Neural cell (in vitro differentiated cells): Measurements from ENCODE around the gene TMEM39A. TPM values are rescaled to one million over a fixed set of nuclear protein-coding genes. Genes with fewer than 3 reads are reported as not detected.

Experiments used
- H2AFZ ChIP-seq: fragments of 200-600, 300-800 bp; sonication (generic), shearing (Covaris generic); 2 replicates; pipeline ENCODE4 v1.6.0; 2014; ENCODE audit warnings: low read depth, mild to moderate bottlenecking, antibody characterized with exemption, low read length, moderate library complexity
- H3F3A ChIP-seq: fragments of 200-600 bp; shearing (Covaris generic); 2 replicates; pipeline ENCODE4 v1.6.1; 2016; ENCODE audit warnings: mild to moderate bottlenecking, moderate library complexity, mixed read lengths, antibody characterized with exemption, low read length; ENCODE audit not compliant: insufficient read depth, poor library complexity, severe bottlenecking
- H3K27ac ChIP-seq: fragments of 200-600, 300-800 bp; sonication (generic), shearing (Covaris generic); 2 replicates; pipeline ENCODE4 v1.5.1; 2014; ENCODE audit warnings: mild to moderate bottlenecking, low read length, moderate library complexity
- H3K27me3 ChIP-seq: fragments of 300-800, 200-600 bp; sonication (generic), shearing (Covaris generic); 2 replicates; pipeline ENCODE4 v1.6.0; 2014; ENCODE audit warnings: mild to moderate bottlenecking, low read depth, low read length, moderate library complexity; ENCODE audit not compliant: insufficient read depth
- H3K36me3 ChIP-seq: fragments of 300-800, 200-600 bp; sonication (generic), shearing (Covaris generic); 2 replicates; pipeline ENCODE4 v1.5.1; 2014; ENCODE audit warnings: mild to moderate bottlenecking, antibody characterized with exemption, low read length, moderate library complexity; ENCODE audit not compliant: insufficient read depth
- H3K4me2 ChIP-seq: fragments of 300-800, 200-600 bp; sonication (generic), shearing (Covaris generic); 2 replicates; pipeline ENCODE4 v1.6.0; 2014; ENCODE audit warnings: mild to moderate bottlenecking, low read length
- H3K4me3 ChIP-seq: fragments of 300-800, 200-600 bp; sonication (generic), shearing (Covaris generic); 2 replicates; pipeline ENCODE4 v1.5.1; 2014; ENCODE audit warnings: mild to moderate bottlenecking, low read length, moderate library complexity
- H3K79me2 ChIP-seq: fragments of 200-600 bp; shearing (Covaris generic); replicated peaks from 2 replicates; pipeline ENCODE4 v1.6.0; 2014; ENCODE audit warnings: mild to moderate bottlenecking, low read length, moderate library complexity; ENCODE audit not compliant: insufficient read depth
- H3K9ac ChIP-seq: fragments of 300-800, 200-600 bp; sonication (generic), shearing (Covaris generic); 2 replicates; pipeline ENCODE4 v1.6.1; 2016; ENCODE audit warnings: mild to moderate bottlenecking, low read length, mixed read lengths
- H3K9me2 ChIP-seq: fragments of 200-600 bp; shearing (Covaris generic); 2 replicates; pipeline ENCODE4 v1.6.1; 2016; ENCODE audit warnings: mild to moderate bottlenecking, low read length, mixed read lengths; ENCODE audit not compliant: insufficient read depth
- H3K9me3 ChIP-seq: fragments of 200-600, 300-800 bp; sonication (generic), shearing (Covaris generic); 2 replicates; pipeline ENCODE4 v1.6.1; 2016; ENCODE audit warnings: mild to moderate bottlenecking, mixed run types, low read length, moderate library complexity, mixed read lengths
- H4K20me1 ChIP-seq: fragments of 200-600 bp; shearing (Covaris generic); 2 replicates; pipeline ENCODE4 v1.6.1; 2016; ENCODE audit warnings: mild to moderate bottlenecking, mixed run types; ENCODE audit not compliant: insufficient read depth
- EP300 ChIP-seq: fragments of 450-650 bp; conservative IDR thresholded peaks from 2 replicates; pipeline ENCODE4 v1.6.1; 2014; ENCODE audit warnings: antibody characterized with exemption, mild to moderate bottlenecking, moderate library complexity; ENCODE audit not compliant: poor library complexity, severe bottlenecking
- EZH2 ChIP-seq: fragments of 200-600, 300-800 bp; shearing (Covaris generic), sonication (generic); IDR thresholded peaks from 2 replicates; pipeline ENCODE4 v1.6.1; 2014; ENCODE audit warnings: antibody characterized with exemption, low read length, borderline replicate concordance, mild to moderate bottlenecking; ENCODE audit not compliant: insufficient read depth, poor library complexity, severe bottlenecking
- MXI1 ChIP-seq: fragments of 450-650 bp; conservative IDR thresholded peaks from 2 replicates; pipeline ENCODE4 v1.6.1; 2014; ENCODE audit warnings: antibody characterized with exemption, mild to moderate bottlenecking; ENCODE audit not compliant: poor library complexity, severe bottlenecking
- POLR2AphosphoS5 ChIP-seq: IDR thresholded peaks from 2 replicates; pipeline ENCODE4 v1.6.1; 2012
- RAD21 ChIP-seq: fragments of 450-650 bp; conservative IDR thresholded peaks from 2 replicates; pipeline ENCODE4 v1.6.1; 2014; ENCODE audit warnings: antibody characterized with exemption, mild to moderate bottlenecking, moderate library complexity
- SMC3 ChIP-seq: fragments of 450-650 bp; conservative IDR thresholded peaks from 2 replicates; pipeline ENCODE4 v1.6.1; 2014; ENCODE audit warnings: antibody characterized with exemption, mild to moderate bottlenecking, moderate library complexity; ENCODE audit not compliant: poor library complexity
- TAF1 ChIP-seq: IDR thresholded peaks from 2 replicates; pipeline ENCODE4 v1.6.1; 2012; ENCODE audit warnings: low read depth
- polyA plus RNA-seq: library from polyadenylated mRNA; depleted of rRNA; stranded (reverse); fragments of >200 nt; gene quantifications from 2 replicates; pipeline ENCODE4 v1.2.3, GENCODE V29; 2014
- TF ChIP-seq, protein P1 (sequence below): IDR thresholded peaks from 2 replicates; pipeline ENCODE4 v1.6.1; 2012; ENCODE audit warnings: borderline replicate concordance
- TF ChIP-seq, protein P2 (sequence below): fragments of 450-650 bp; IDR thresholded peaks from 2 replicates; pipeline ENCODE4 v1.5.1; 2014; ENCODE audit warnings: antibody characterized with exemption, mild to moderate bottlenecking, moderate library complexity; ENCODE audit not compliant: poor library complexity, severe bottlenecking

TMEM39A gene
- polyA plus RNA-seq, 1 donor from 2014 or later = 21.1 TPM

DNA sequence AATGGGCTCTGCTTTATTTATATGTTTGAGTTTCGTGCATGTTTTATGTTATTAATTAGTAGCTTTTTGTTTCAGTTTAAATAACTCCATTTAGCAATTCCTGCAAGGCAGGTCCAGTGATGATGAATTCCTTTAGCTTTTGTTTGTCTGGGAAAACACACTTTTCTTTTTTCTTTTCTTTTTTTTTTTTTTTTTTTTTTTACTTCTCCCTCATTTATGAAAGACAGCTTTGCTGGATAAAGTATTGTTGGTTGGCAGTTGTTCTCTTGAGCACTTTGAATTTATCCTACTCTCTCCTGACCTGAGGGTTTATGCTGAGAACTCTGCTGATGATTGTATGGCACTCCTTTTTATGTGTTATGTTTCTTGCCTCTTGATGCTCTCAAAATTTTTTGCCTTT is 35.7 kb downstream of the TMEM39A start:
- TF ChIP-seq, protein P1, sequence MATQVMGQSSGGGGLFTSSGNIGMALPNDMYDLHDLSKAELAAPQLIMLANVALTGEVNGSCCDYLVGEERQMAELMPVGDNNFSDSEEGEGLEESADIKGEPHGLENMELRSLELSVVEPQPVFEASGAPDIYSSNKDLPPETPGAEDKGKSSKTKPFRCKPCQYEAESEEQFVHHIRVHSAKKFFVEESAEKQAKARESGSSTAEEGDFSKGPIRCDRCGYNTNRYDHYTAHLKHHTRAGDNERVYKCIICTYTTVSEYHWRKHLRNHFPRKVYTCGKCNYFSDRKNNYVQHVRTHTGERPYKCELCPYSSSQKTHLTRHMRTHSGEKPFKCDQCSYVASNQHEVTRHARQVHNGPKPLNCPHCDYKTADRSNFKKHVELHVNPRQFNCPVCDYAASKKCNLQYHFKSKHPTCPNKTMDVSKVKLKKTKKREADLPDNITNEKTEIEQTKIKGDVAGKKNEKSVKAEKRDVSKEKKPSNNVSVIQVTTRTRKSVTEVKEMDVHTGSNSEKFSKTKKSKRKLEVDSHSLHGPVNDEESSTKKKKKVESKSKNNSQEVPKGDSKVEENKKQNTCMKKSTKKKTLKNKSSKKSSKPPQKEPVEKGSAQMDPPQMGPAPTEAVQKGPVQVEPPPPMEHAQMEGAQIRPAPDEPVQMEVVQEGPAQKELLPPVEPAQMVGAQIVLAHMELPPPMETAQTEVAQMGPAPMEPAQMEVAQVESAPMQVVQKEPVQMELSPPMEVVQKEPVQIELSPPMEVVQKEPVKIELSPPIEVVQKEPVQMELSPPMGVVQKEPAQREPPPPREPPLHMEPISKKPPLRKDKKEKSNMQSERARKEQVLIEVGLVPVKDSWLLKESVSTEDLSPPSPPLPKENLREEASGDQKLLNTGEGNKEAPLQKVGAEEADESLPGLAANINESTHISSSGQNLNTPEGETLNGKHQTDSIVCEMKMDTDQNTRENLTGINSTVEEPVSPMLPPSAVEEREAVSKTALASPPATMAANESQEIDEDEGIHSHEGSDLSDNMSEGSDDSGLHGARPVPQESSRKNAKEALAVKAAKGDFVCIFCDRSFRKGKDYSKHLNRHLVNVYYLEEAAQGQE = no peak
- TF ChIP-seq SMC3 (no peak), EZH2 (no peak), EP300 (no peak), MXI1 (no peak), POLR2AphosphoS5 (no peak), TAF1 (no peak), RAD21 (no peak)
- TF ChIP-seq, protein P2, sequence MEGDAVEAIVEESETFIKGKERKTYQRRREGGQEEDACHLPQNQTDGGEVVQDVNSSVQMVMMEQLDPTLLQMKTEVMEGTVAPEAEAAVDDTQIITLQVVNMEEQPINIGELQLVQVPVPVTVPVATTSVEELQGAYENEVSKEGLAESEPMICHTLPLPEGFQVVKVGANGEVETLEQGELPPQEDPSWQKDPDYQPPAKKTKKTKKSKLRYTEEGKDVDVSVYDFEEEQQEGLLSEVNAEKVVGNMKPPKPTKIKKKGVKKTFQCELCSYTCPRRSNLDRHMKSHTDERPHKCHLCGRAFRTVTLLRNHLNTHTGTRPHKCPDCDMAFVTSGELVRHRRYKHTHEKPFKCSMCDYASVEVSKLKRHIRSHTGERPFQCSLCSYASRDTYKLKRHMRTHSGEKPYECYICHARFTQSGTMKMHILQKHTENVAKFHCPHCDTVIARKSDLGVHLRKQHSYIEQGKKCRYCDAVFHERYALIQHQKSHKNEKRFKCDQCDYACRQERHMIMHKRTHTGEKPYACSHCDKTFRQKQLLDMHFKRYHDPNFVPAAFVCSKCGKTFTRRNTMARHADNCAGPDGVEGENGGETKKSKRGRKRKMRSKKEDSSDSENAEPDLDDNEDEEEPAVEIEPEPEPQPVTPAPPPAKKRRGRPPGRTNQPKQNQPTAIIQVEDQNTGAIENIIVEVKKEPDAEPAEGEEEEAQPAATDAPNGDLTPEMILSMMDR = no peak
- H3K79me2 ChIP-seq = no peaks in the 10 kb centered on the region
- no peak overlapping the region for H3K9ac ChIP-seq
- H3K4me2 ChIP-seq = no peak overlapping the region
- no peak overlapping the region for H3K27ac ChIP-seq
- H4K20me1 ChIP-seq = no peaks in the 10 kb centered on the region
- H3K9me3 ChIP-seq = peaks cover 4% of the 10 kb centered on the region
- H3K9me2 ChIP-seq = no peaks in the 10 kb centered on the region
- no peak overlapping the region for H2AFZ ChIP-seq
- peaks cover 19% of the 10 kb centered on the region for H3K36me3 ChIP-seq
- H3F3A ChIP-seq = no peaks in the 10 kb centered on the region
- no peaks in the 10 kb centered on the region for H3K27me3 ChIP-seq
- H3K4me3 ChIP-seq = no peak overlapping the region

DNA sequence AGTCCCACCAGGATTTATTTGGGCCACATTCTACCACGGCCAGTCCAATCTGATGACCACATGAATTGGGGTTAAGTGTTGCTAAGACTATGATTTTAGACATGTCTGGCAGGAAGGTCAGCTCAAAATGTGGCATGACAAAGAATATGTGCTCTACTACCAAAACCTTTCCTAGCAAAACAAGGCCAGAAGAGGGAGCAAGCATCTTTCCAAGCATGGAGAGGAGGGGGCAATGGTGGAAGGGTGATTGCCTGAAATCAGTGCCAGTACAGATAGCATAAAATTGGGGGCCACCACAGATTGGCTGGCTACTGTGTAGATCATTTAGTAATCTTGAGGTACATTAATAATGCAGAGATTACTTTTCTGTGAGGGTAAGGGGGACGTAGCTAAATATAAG is 43.2 kb downstream of the TMEM39A start:
- no peaks in the 10 kb centered on the region for H3K27me3 ChIP-seq
- H3K79me2 ChIP-seq = no peaks in the 10 kb centered on the region
- no peaks in the 10 kb centered on the region for H3K36me3 ChIP-seq

More for the DNA sequence above, 43.2 kb downstream of the TMEM39A start:
- TF ChIP-seq MXI1 (no peak), EP300 (no peak), POLR2AphosphoS5 (no peak), SMC3 (no peak), TAF1 (no peak), RAD21 (no peak), EZH2 (no peak)
- TF ChIP-seq, protein P1 = no peak
- TF ChIP-seq, protein P2 = no peak
- no peaks in the 10 kb centered on the region for H3K9me3 ChIP-seq
- no peaks in the 10 kb centered on the region for H3K9me2 ChIP-seq
- no peak overlapping the region for H2AFZ ChIP-seq
- no peak overlapping the region for H3K4me3 ChIP-seq
- no peak overlapping the region for H3K9ac ChIP-seq
- H3K27ac ChIP-seq = no peak overlapping the region
- no peak overlapping the region for H3K4me2 ChIP-seq
- H4K20me1 ChIP-seq = no peaks in the 10 kb centered on the region
- H3F3A ChIP-seq = no peaks in the 10 kb centered on the region
